Hepatocyte (in vitro differentiated cells): ENCODE measurements around the gene TMA7B.

Experiments used
- EZH2 ChIP-seq: fragments of 200-600 bp; sonication (generic); IDR thresholded peaks from 2 replicates; pipeline ENCODE4 v1.6.1; 2016; ENCODE audit warnings: antibody characterized with exemption, mild to moderate bottlenecking, borderline replicate concordance
- TF ChIP-seq, protein P1 (sequence below): fragments of 200-600 bp; sonication (generic); IDR thresholded peaks from 2 replicates; pipeline ENCODE4 v1.5.1; 2016; ENCODE audit warnings: antibody characterized with exemption, mild to moderate bottlenecking; ENCODE audit not compliant: poor library complexity

DNA sequence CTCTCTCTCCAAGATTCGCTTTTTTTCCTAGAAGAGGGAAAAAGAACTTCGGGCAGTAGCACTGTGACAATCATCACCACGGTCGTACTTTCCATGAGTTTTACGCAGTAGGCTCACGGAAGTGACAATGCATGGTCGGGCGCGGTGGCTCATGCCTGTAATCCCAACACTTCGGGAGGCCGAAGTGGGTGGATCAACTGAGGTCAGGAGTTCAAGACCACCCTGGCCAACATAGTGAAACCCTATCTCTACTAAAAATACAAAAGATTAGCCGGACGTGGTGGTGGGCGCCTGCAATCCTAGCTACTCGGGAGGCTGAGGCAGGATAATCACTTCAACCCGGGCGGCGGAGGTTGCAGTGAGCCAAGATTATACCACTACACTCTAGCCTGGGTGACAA lies 35.9 kb upstream of the TMA7B start:
- TF ChIP-seq, protein P1, sequence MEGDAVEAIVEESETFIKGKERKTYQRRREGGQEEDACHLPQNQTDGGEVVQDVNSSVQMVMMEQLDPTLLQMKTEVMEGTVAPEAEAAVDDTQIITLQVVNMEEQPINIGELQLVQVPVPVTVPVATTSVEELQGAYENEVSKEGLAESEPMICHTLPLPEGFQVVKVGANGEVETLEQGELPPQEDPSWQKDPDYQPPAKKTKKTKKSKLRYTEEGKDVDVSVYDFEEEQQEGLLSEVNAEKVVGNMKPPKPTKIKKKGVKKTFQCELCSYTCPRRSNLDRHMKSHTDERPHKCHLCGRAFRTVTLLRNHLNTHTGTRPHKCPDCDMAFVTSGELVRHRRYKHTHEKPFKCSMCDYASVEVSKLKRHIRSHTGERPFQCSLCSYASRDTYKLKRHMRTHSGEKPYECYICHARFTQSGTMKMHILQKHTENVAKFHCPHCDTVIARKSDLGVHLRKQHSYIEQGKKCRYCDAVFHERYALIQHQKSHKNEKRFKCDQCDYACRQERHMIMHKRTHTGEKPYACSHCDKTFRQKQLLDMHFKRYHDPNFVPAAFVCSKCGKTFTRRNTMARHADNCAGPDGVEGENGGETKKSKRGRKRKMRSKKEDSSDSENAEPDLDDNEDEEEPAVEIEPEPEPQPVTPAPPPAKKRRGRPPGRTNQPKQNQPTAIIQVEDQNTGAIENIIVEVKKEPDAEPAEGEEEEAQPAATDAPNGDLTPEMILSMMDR = no peak
- no peak for TF ChIP-seq EZH2
